HG03045 (cell line): ENCODE data around the gene MYDGF.

Experiments
- ATAC-seq: cut with Tn5 transposase; IDR thresholded peaks from one replicate; pipeline ENCODE4 v1.9.1; 2021; ENCODE audit warnings: mild to moderate bottlenecking, moderate library complexity; ENCODE audit not compliant: unreplicated experiment

MYDGF gene

DNA sequence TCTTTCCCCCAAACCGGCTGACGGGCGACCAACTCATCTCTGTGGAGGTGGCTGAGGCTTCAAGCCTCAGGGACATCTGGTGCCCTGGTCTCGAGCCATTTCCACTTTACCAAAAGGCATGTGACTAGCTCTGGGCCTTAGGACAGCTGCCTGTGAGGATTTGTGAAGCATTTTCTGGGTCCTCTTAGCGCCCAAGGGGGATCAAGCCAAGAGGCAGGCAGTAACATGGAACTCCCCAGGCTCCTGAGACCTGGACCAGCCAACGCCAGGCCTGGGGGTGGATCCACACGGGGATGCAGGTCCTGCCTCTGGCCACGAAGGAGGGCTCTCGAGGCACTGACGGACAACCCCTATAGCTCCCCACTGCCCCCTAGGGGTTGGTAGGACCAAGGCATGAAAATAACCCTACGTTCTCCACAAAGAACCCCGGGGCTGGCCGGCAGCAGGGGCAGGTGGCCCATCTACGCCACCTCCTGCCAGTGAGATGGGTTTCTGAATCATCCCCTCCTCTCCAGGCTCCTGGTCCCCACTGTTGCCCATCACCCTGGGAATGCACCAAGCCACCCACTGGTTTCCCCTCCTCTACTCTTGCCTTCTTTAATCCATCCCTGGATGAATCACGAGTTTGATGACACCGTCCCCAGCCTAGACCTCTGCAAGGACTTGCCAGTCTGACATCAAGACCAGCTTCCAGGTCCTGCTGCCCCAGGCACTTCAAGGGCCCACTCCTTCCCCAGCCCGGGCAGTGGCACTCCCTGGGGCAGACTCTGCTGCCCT lies 7.0 kb upstream of the MYDGF start:
- ATAC-seq: no peak

- ATAC-seq: no peak
Measured at GRCh38 chr19:4675346-4675745, 5.2 kb upstream of the MYDGF start.

DNA sequence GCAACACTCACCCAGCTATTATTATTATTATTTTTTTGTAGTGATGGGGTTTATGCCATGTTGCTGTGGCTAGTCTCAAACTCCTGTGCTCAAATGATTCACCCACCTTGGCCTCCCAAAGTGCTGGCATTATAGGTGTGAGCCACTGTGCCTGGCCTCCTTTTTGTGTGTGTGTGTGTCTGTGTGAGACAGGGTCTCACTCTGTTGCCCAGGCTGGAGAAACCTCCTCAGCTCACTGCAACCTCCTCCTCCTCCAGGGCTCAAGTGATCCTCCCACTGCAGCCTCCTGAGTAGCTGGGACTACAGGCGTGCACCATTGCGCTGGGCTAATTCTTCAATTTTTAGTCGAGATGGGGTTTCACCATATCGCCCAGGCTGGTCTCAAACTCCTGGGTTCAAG lies 3.6 kb upstream of the MYDGF start:
- no peak for ATAC-seq

GRCh38 chr19:4673216-4673615 lies 3.1 kb upstream of the MYDGF start:
- ATAC-seq: no peak

DNA sequence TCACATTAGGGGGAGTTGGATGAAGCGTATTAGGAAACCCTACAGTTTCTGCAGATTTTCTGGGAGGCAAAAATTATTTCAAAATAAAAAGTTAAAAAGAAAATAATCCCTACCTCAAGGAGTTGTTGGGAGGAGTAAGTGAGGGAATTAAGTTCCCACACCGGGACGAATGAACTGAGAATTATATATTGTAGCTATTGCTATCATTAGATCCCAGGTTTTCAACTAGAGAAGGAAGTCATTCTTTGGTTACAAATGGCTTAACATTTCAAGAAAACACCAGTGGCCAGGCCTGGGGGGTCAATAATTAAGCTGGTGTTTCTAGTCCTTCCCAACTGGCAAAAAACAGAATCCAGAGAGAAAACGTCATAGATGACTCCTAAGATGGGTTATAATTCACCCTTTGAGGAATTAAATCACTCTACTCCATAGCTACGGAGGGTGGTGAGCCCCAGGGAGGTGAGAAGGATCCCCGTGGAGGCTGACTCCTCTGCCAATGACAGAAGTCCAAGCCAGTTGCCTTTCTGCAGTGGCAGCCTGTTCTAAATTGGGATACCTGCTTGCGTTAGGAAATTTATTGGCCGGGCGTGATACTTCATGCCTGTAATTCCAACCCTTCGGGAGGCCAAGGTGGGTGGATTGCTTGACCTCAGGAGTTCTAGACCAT lies 1.2 kb upstream of the MYDGF start:
- no peak for ATAC-seq

GRCh38 chr19:4664642-4665041 lies 5.5 kb downstream of the MYDGF start:
- no peak for ATAC-seq

GRCh38 chr19:4662812-4663211 lies 7.3 kb downstream of the MYDGF start:
- ATAC-seq: no peak

GRCh38 chr19:4662020-4662695 lies 8.0 kb downstream of the MYDGF start:
- ATAC-seq: no peak

DNA sequence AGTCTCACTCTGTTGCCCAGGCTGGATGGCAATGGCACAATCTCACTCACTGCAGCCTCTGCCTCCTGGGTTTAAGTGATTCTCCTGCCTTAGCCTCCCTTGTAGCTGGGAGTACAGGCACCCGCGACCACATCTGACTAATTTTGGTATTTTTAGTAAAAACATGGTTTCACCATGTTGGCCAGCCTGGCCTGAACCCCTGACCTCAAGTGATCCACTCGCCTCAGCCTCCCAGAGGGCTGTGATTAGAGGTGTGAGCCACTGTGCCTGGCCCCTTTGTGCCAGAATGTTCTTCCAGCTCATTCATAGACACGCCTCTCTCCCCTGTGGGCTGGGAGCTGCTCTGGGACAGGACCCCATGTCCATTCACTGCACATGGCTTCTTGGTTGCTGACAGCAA lies 9.1 kb downstream of the MYDGF start:
- no peak for ATAC-seq

- ATAC-seq: no peak
Measured at GRCh38 chr19:4660181-4660791, 9.9 kb downstream of the MYDGF start.

DNA sequence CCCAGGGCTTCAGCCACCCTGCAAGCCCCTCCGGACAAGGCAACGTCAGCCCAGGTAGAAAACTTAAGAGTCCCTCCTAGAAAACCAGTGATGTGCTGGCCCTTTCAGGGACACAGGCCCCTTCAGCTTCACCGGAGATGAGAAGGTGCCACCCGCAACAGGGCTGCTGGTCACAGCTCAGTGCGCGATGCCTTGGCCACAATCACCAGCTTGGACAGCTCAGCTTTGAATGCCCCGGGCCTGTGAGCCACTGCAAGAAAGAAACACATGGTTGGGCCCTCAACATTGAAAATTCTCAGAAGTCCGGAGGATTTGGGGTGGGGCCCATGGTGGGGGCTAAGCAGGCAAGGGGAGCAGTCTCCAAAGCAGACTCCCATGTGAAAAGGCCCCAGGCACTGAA lies 12.3 kb downstream of the MYDGF start:
- ATAC-seq: no peak

DNA sequence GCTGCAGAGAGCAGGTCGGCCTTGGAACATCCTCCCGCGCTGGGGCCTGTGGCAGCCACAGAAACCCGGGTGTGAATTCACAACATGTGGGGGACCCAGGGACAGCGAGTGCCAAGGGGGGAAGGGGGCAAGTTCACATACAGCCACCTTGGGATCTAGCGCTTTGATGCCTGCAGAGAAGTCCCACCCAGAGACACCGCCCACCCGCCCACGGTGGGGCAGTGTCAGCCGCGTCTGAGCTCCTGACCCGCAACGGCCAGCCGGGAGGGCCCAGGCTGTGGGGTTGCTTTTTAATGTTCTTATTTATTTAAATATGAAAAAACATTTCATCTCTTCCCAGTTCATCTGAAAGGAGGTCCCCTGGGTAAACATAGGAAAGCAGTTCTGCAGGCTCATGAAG lies 12.9 kb downstream of the MYDGF start:
- ATAC-seq: no peak

DNA sequence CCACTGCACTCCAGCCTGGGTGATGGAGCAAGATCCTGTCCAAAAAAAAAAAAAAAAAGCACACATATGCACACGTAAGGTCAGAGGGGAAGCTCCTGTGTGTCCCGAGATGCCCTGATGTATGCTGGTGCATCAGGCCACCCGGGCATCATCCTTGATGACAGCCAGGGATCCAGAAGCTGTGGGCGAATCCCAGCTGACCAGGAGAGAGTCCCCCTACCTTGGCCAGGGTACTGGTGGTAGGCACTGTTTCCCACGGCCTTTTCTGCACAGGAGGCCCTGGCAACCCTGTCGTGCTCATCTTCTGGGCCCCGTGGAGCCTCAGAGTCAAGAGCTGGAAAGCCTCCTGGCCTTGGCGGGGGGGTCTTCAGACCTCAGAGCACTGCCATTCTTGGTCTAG lies 14.0 kb downstream of the MYDGF start:
- no peak for ATAC-seq

DNA sequence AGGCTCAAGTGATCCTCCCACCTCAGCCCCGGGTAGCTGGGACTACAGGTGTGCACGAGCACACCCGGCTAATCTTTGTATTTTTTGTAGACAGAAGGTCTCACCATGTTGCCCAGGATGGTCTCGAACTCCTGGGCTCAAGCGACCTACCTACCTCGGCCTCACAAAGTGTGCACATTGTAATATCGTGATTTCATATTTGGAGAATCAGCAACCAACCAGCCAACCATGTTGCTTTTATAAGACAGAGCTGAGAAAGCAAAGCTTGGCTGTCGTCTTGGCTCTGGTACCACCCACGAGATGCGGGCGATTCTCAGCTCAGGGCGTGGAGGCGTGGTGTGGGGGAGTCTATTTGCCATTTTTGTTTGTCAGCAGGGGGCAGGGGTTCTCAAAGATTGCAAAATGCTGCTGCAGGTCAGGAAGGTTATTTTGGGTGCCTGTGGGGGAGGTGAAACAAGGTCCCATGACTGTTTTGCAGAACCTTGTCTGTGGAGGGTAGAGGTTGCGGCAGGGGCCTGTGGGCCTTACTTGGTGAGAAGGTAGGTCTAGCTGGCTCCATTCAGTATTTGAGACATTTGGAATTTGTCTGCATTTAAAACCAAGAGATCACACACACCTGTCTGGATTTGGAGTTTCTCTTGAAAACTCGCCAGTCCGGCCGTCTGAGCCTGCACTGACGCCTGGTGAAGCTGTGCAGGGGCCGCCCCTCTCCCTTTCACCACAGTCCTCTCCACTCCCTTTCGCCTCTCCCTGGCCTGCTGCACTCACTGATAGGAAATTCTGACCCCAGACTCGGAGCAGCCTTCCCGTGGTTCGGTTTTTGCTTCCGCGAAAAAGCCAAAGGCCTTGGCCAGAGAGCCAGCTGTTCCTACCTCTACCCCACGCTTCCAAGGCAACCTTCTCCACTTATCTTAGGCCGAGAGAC lies 15.4 kb downstream of the MYDGF start:
- ATAC-seq: no peak

DNA sequence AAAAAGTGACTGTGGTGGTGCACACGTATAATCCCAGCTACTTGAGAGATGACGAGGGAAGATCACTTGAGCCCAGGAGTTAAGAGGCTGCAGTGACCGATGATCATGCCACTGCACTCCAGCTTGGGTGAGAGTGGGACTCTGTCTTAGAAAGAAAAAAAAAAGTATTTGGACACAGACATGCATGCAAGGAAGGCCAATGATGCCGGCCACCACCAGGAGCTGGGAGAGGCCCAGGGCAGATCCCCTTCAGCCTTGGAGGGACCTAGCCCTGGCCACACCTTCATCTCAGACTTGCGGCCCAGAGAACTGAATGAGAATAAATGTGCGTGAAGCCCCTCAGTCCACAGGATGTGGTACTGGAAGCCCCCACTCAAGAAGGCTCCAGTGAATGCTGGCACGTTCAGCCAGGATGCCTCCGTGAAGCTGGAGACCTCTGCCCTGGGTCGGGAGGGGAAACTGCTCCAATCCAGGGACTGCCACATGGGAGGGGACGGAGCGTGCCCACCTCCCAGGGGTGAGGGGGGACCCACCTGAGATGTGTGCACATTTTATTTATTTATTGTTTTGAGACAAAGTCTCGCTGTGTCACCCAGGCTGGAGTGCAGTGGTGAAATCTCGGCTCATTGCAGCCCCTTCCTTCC lies 16.2 kb downstream of the MYDGF start:
- ATAC-seq: no peak

DNA sequence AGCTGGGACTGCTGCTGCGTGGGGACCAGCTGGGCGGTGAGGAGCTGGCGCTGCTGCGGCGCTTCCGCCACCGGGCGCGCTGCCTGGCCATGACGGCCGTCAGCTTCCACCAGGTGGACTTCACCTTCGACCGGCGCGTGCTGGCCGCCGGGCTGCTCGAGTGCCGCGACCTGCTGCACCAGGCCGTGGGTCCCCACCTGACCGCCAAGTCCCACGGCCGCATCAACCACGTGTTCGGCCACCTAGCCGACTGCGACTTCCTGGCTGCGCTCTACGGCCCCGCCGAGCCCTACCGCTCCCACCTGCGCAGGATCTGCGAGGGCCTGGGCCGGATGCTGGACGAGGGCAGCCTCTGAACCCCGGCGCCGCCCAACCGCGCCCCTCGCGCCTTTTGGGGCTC lies 18.1 kb downstream of the MYDGF start:
- ATAC-seq: no peak

GRCh38 chr19:4650159-4650558 lies 20.0 kb downstream of the MYDGF start:
- ATAC-seq: no peak

DNA sequence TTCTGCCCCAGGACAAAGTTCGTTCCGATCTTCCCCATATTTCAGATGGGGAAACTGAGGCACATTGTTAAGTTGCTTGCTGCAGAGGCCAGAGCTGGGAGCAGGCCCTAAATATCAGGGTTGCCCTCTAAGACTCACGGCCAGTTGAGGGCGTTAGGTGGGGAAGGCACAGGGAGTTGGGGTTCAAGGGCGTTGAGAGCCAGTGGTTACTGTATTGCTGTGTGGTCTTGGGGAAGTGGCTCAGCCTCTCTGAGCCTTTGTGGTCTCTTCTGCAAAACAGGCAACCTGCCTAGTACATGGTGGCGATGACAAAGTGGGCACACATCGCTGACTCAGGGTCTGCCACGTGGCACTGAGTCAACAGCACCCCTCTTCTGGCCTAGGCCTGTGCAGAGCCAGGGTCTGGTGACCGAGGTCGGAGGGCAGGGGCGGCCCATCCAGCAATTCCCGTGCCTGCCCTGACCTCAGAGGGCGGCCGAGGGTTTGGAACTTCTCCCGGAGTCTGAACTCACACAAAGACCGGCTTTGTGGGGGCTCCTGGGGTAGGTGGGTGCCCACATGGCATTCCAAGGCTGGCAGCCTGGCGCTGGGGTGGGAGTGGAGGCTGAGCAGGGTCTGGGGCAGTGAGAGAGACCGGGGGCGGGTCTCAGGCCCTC lies 20.6 kb downstream of the MYDGF start:
- no peak for ATAC-seq
